ENCODE results near the gene ACP5.

Gene ACP5

GRCh38 chr19:11547929-11548700, 29.3 kb downstream of the ACP5 start:
- no peak for DNase-seq

DNA sequence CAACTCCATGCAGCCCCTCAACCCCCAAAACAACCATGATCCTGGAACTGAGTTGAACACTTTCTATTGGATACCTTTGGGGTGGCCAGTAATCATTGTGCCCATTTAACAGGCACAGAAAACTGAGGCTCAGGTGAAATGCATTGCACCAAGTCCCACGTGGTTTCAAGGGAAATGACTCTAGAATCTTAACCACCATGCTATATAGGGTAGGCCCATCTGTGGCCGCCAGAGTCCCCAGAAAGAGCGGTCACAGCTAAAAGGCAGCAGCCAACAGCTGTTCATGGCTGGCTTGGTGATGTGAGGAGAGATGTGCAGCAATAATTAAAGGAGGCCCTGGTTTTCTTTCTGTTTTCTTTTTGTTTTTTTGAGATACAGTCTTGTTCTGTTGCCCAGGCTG, 36.2 kb downstream of the ACP5 start:
- no peak for DNase-seq

DNA sequence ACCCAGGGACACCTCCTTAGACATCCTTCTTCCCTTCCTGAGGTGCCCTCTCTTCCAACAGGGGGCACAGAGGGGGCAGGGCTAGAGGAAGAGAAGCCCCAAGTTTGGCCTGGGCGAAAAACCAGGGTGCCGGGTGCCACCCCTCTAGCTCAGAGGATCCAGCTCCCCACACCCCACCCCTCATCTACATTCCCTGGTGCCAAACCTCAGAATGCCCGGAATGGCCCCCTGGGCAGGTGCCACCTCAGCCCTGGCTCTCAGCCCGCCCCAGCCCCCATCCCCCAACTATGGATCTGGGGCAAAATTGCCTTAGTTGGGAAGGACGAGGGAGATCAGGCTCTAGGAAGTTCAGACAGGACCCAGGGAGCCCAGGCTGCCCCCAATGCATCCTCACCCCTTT, 36.8 kb downstream of the ACP5 start:
- DNase-seq, result no peak

- no peak for DNase-seq
Measured at GRCh38 chr19:11539495-11540365, 37.7 kb downstream of the ACP5 start.

DNA sequence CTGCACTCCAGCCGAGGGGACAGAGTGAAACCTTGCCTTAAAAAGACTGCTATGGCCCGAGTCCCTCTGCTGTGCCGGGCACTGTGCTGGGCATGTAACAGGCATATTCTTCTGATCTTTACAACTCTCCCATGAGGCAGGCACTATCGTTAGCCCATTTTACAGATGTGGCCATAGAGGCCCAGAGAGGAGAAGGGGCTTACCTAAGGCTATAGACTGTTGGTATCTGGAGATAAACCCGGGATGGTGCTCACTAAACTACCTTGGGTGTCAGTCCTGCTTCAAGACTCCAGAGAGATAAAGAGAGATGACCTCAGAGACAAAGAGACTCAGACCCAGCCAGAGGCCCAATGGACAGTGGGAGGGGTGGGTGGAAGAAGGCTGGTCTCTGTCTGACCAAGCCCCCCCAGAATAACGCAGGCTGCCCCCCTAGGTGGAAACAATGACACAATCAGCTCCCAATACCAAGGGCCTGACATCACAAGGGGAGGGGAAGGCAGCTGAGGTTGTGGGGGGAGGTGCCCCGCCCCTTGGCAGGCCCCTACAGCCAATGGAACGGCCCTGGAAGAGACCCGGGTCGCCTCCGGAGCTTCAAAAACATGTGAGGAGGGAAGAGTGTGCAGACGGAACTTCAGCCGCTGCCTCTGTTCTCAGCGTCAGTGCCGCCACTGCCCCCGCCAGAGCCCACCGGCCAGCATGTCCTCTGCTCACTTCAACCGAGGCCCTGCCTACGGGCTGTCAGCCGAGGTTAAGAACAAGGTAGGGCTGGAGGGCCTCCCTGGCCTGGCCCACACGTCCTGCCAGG, 39.0 kb downstream of the ACP5 start, which contains the start of gene CNN1:
Gene CNN1, plus strand, starts transcription at position 620 of the 805 bp plus-strand sequence. Its CDS starts 77 bp downstream, at position 697.
- no peak for DNase-seq

DNA sequence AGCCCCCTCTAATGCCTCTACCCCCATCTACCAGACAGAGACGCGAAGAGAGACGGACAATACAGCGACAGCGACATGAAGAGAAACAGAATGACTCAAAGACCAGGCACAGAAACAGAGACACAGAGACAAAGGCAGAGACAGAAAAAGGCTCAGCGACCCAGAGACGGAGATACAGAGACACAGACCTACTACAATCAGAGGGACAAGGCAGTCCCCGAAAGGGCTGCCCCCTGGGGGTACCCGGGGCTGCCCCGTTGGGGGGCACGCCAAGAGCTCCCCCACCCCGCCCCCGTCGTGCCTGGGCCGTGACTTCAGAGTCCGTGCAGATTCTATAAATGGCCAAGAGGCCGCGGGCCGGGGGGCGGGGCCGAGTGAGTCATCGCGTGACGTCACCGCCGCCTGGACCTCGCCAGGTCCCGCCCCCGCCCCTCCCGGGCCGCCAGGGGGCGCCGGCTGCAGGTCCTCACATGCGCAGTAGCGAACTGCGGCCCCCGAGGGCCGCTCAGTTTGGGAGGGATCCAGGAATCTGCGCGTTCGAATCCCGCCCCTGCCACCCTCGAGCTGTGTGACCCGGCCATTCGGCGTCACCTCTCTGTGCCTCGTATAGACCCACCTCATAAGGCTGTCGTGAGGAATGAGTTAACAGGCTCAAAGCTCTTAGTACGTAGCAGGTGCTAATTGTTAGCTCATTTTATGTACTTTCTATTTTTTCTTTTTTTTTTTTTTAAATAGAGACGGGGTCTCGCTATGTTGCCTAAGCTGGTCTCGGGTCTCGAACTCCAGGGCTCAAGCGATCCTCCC, 41.5 kb downstream of the ACP5 start:
- DNase-seq, result peak; percentile 87

DNA sequence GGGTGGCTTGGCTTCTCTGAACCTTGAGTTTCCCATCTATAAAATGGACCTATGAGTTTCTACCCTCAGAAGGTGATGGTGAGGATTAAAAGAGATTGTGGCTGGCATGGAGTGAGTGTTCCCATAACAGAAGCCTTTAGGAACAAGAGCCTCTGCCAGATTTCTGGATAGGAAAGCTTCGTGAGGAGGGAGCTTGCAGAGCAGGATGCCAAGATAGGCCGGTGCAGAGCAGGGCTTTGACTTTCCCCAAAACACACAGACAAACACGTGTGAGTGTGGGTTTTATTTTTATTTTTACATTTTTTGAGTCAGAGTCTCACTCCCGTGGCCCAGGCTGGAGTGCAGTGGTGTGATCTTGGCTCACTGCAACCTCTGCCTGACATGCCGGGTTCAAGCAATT, 42.5 kb downstream of the ACP5 start:
- no peak for DNase-seq

DNA sequence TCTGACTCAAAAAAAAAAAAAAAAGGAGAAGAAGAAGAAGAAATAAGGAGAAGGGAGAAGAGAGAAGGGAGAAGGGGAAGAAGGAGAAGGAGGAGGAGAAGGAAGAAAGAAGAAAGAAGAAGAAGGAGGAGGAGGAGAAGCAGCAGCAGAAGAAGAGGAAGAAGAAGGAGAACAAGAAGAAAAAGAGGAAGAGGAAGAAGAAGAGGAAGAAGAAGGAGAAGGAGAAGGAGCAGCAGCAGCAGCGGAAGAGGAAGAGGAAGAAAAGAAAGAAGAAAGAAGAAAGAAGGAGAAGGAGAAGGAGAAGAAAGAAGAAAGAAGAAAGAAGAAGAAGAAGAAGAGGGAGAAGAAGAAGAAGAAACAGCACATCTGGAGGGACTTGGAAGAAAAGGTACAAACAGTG, 42.9 kb downstream of the ACP5 start:
- no peak for DNase-seq

GRCh38 chr19:11530432-11530831, 47.0 kb downstream of the ACP5 start:
- DNase-seq, result peak; percentile 36

- peak; percentile 96 for DNase-seq
Measured at GRCh38 chr19:11528551-11529341, 48.7 kb downstream of the ACP5 start, which contains the start of gene ECSIT. Gene ECSIT, minus strand, starts transcription at chr19:11529134. Its CDS starts 9,964 bp downstream, at chr19:11519170.
